ENCODE data around the gene TRPM4. TPM values are rescaled to one million over a fixed set of nuclear protein-coding genes. Genes with fewer than 3 reads are reported as not detected.
"Not testable (repeated sequence)": the region's sequence is repeated elsewhere in the genome, so short reads cannot be mapped to it uniquely, and the experiment has no call there.

Gene TRPM4
- total RNA-seq, 4 donors from 2014 or later, result 228 to 419 (median 258) TPM

- Histone ChIP-seq H3K27me3 (no peaks in the 10 kb centered on the region), H3K9me3 (no peaks in the 10 kb centered on the region), H3K4me3 (no peak overlapping the region), H3K4me1 (peaks cover 0 to 23% (median 0%) of the 10 kb centered on the region in 4 donors), H3K27ac (peak overlapping the region in 3 of 4 donors; percentile 17 to 76 (median 59)), H3K36me3 (no peaks in the 10 kb centered on the region)
- peak in 1 of 3 donors; percentile 78 for DNase-seq
- TF ChIP-seq POLR2A (IDR thresholded peaks at IDR 0.05) (no peak), CTCF (IDR thresholded peaks at IDR 0.05) (no peak)
These were observed 20.8 kb upstream of the TRPM4 start for GRCh38 chr19:49136771-49137171.

- H3K27me3 ChIP-seq, result no peaks in the 10 kb centered on the region
- no peaks in the 10 kb centered on the region for H3K36me3 ChIP-seq
- H3K4me1 ChIP-seq, result peaks cover 0 to 11% (median under 1%) of the 10 kb centered on the region in 4 donors
- no peaks in the 10 kb centered on the region for H3K9me3 ChIP-seq
- H3K4me3 ChIP-seq, result no peak overlapping the region
- H3K27ac ChIP-seq, result no peak overlapping the region
- TF ChIP-seq CTCF (IDR thresholded peaks at IDR 0.05) (no peak), POLR2A (IDR thresholded peaks at IDR 0.05) (no peak)
- DNase-seq, result no peak
These were observed 16.6 kb upstream of the TRPM4 start for GRCh38 chr19:49140951-49141350.

- H3K27me3 ChIP-seq, result no peaks in the 10 kb centered on the region
- no peaks in the 10 kb centered on the region for H3K9me3 ChIP-seq
- H3K4me1 ChIP-seq, result peaks cover 0 to 15% (median under 1%) of the 10 kb centered on the region in 4 donors
- no peak overlapping the region for H3K4me3 ChIP-seq
- no peak overlapping the region for H3K27ac ChIP-seq
- no peaks in the 10 kb centered on the region for H3K36me3 ChIP-seq
- TF ChIP-seq CTCF (IDR thresholded peaks at IDR 0.05), result no peak
- no peak for TF ChIP-seq POLR2A (IDR thresholded peaks at IDR 0.05)
- DNase-seq, result no peak
These were observed 16.2 kb upstream of the TRPM4 start for GRCh38 chr19:49141352-49141751.

- H3K4me3 ChIP-seq, result peak overlapping the region in 3 of 4 donors; percentile 31 to 53 (median 50)
These were observed 14.7 kb upstream of the TRPM4 start for GRCh38 chr19:49142866-49143335.

GRCh38 chr19:49145573-49146407 is 11.8 kb upstream of the TRPM4 start:
- TF ChIP-seq POLR2A (IDR thresholded peaks at IDR 0.05), result no peak
- TF ChIP-seq CTCF (IDR thresholded peaks at IDR 0.05), result peak; percentile 51 to 86 (median 82)
- no peaks in the 10 kb centered on the region for H3K36me3 ChIP-seq
- H3K9me3 ChIP-seq, result peaks cover 0 to 6% (median 0%) of the 10 kb centered on the region in 4 donors
- peak; percentile 73 to 89 (median 88) for DNase-seq
- no peak overlapping the region for H3K27ac ChIP-seq
- peak overlapping the region in 1 of 4 donors; percentile 29 for H3K4me3 ChIP-seq
- no peaks in the 10 kb centered on the region for H3K27me3 ChIP-seq
- peaks cover 0 to 30% (median 18%) of the 10 kb centered on the region in 4 donors for H3K4me1 ChIP-seq

More at GRCh38 chr19:49142866-49143335, 14.7 kb upstream of the TRPM4 start:
- no peaks in the 10 kb centered on the region for H3K27me3 ChIP-seq
- TF ChIP-seq POLR2A (IDR thresholded peaks at IDR 0.05) (no peak), CTCF (IDR thresholded peaks at IDR 0.05) (no peak)
- H3K4me1 ChIP-seq, result peaks cover 0 to 15% (median under 1%) of the 10 kb centered on the region in 4 donors
- H3K36me3 ChIP-seq, result no peaks in the 10 kb centered on the region
- DNase-seq, result peak; percentile 63 to 90 (median 88)
- H3K27ac ChIP-seq, result no peak overlapping the region
- H3K9me3 ChIP-seq, result no peaks in the 10 kb centered on the region

GRCh38 chr19:49146408-49146770 is 11.2 kb upstream of the TRPM4 start:
- H3K36me3 ChIP-seq, H3K9me3 ChIP-seq, H3K27ac ChIP-seq, H3K27me3 ChIP-seq, H3K4me3 ChIP-seq, DNase-seq: not testable (repeated sequence)
- peaks cover 3 to 36% (median 19%) of the 10 kb centered on the region in 4 donors for H3K4me1 ChIP-seq

Data from Peyer's patch (tissue), 4 donors.